Ovary (tissue), 3 donors: ENCODE results near the gene ZSCAN4.

ENCODE experiments used
- EP300 ChIP-seq: sonication (generic); formaldehyde crosslinking; IDR thresholded peaks from one replicate; pipeline ENCODE4 v1.6.1; 2017; ENCODE audit warnings: antibody characterized with exemption
- TF ChIP-seq, protein P1 (sequence below), 3 donors: fragments of 450-650 bp in 2 of 3; fragments of 200-600 bp in 1 of 3; IDR thresholded peaks; one replicate each; pipeline versions ENCODE4 v1.5.1 to v1.8.0; 2016 to 2022; ENCODE audit warnings: antibody characterized with exemption in 3 of 3, mild to moderate bottlenecking in 1 of 3
- donor health status: DM: no; HTN: no; CAD: no.

DNA sequence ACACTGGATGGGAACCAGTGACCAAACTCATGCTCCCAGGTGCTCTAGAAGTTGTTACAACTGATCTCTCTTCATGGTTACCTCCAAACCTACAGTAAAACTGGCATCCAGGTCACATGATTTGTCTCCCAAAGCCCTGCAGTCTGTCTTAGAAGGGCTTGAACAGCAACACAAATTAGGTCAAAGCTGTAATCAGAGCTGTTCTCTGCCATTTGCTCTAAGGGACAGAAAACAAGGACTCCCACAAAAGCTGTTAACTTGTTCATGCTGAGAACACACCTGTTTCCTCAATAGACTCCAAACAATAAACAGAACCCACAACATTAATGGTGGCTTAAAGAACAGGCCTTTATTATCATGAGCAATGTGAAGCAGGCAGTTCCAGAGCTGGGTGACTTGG lies 50.7 kb downstream of the ZSCAN4 start:
- TF ChIP-seq, protein P1, sequence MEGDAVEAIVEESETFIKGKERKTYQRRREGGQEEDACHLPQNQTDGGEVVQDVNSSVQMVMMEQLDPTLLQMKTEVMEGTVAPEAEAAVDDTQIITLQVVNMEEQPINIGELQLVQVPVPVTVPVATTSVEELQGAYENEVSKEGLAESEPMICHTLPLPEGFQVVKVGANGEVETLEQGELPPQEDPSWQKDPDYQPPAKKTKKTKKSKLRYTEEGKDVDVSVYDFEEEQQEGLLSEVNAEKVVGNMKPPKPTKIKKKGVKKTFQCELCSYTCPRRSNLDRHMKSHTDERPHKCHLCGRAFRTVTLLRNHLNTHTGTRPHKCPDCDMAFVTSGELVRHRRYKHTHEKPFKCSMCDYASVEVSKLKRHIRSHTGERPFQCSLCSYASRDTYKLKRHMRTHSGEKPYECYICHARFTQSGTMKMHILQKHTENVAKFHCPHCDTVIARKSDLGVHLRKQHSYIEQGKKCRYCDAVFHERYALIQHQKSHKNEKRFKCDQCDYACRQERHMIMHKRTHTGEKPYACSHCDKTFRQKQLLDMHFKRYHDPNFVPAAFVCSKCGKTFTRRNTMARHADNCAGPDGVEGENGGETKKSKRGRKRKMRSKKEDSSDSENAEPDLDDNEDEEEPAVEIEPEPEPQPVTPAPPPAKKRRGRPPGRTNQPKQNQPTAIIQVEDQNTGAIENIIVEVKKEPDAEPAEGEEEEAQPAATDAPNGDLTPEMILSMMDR (IDR thresholded peaks at IDR 0.05) = no peak
- TF ChIP-seq EP300 = no peak
